ENCODE data around the gene SMG9. TPM values are rescaled to one million over a fixed set of nuclear protein-coding genes. Genes with fewer than 3 reads are reported as not detected.
"Not testable (repeated sequence)": the region's sequence is repeated elsewhere in the genome, so short reads cannot be mapped to it uniquely, and the experiment has no call there.

Gene SMG9
- total RNA-seq, 2 donors from 2014 or later = 22.9 to 45.1 TPM

- no peak for DNase-seq (ENCODE audit: low spot score)
- intact Hi-C loops (cut with DNase I) = no loop called here
- no peaks in the 10 kb centered on the region for H3K36me3 ChIP-seq
- no peak overlapping the region for H3K4me3 ChIP-seq
- H3K9me3 ChIP-seq = no peaks in the 10 kb centered on the region
- H3K27me3 ChIP-seq (replicated peaks; ENCODE audit: insufficient read depth) = no peaks in the 10 kb centered on the region
- H3K4me1 ChIP-seq (replicated peaks) = no peaks in the 10 kb centered on the region
- no peak overlapping the region for H3K27ac ChIP-seq
- TF ChIP-seq POLR2AphosphoS5 (IDR thresholded peaks at IDR 0.05) (no peak), POLR2A (IDR thresholded peaks at IDR 0.05) (no peak)
- 91% methylated on average over 2 of the region's 2 CpGs for WGBS
These were observed 70.9 kb downstream of the SMG9 start for GRCh38 chr19:43683905-43684304.

GRCh38 chr19:43682824-43683661 lies 71.7 kb downstream of the SMG9 start:
- H3K27ac ChIP-seq = no peak overlapping the region
- no peaks in the 10 kb centered on the region for H3K36me3 ChIP-seq
- no peak for DNase-seq (ENCODE audit: low spot score)
- H3K4me3 ChIP-seq = no peak overlapping the region
- no peak for TF ChIP-seq CTCF (IDR thresholded peaks at IDR 0.05)
- TF ChIP-seq POLR2AphosphoS5 (IDR thresholded peaks at IDR 0.05) = no peak
- no peak for TF ChIP-seq POLR2A (IDR thresholded peaks at IDR 0.05)
- WGBS = 46% methylated on average over 11 of the region's 11 CpGs
- H3K4me1 ChIP-seq (replicated peaks) = no peaks in the 10 kb centered on the region
- intact Hi-C loops (cut with DNase I) = no loop called here
- H3K27me3 ChIP-seq (replicated peaks; ENCODE audit: insufficient read depth) = no peaks in the 10 kb centered on the region
- no peaks in the 10 kb centered on the region for H3K9me3 ChIP-seq

- WGBS = 96% methylated on average over 5 of the region's 5 CpGs
- intact Hi-C loops (cut with DNase I); DNase-seq (ENCODE audit: low spot score); H3K9me3 ChIP-seq; H3K36me3 ChIP-seq; H3K4me3 ChIP-seq; H3K4me1 ChIP-seq (replicated peaks); H3K27me3 ChIP-seq (replicated peaks; ENCODE audit: insufficient read depth); H3K27ac ChIP-seq: not testable (repeated sequence)
These were observed 72.5 kb downstream of the SMG9 start for GRCh38 chr19:43682269-43682668.

GRCh38 chr19:43681821-43682220 lies 72.9 kb downstream of the SMG9 start:
- H3K36me3 ChIP-seq = no peaks in the 10 kb centered on the region
- DNase-seq (ENCODE audit: low spot score) = no peak
- no peaks in the 10 kb centered on the region for H3K4me1 ChIP-seq (replicated peaks)
- no peaks in the 10 kb centered on the region for H3K27me3 ChIP-seq (replicated peaks; ENCODE audit: insufficient read depth)
- no peak overlapping the region for H3K4me3 ChIP-seq
- intact Hi-C loops (cut with DNase I) = no loop called here
- 77% methylated on average over 5 of the region's 5 CpGs for WGBS
- no peaks in the 10 kb centered on the region for H3K9me3 ChIP-seq
- TF ChIP-seq POLR2AphosphoS5 (IDR thresholded peaks at IDR 0.05) (no peak), CTCF (IDR thresholded peaks at IDR 0.05) (no peak), POLR2A (IDR thresholded peaks at IDR 0.05) (no peak)
- no peak overlapping the region for H3K27ac ChIP-seq

- Histone ChIP-seq H3K36me3 (no peaks in the 10 kb centered on the region), H3K4me1 (replicated peaks) (no peaks in the 10 kb centered on the region), H3K4me3 (no peak overlapping the region), H3K9me3 (no peaks in the 10 kb centered on the region), H3K27me3 (replicated peaks; ENCODE audit: insufficient read depth) (no peaks in the 10 kb centered on the region), H3K27ac (no peak overlapping the region)
- 93% methylated on average over 11 of the region's 11 CpGs for WGBS
- DNase-seq (ENCODE audit: low spot score) = no peak
- intact Hi-C loops (cut with DNase I) = no loop called here
- TF ChIP-seq POLR2A (IDR thresholded peaks at IDR 0.05) = no peak
These were observed 76.1 kb downstream of the SMG9 start for GRCh38 chr19:43678512-43679261.

Other genes with a start within 250 kb of the SMG9 start
- gene ETHE1, start 227.8 kb downstream of the SMG9 start, total RNA-seq = 100 to 1,000 TPM in 1 of 2 donors, 10 to 100 TPM in 1; 32.8 to 122 TPM
- 1 to 10 TPM in 1 of 2 donors, not detected in 1; 2.0 TPM for gene ZNF575, start 221.8 kb downstream of the SMG9 start, total RNA-seq
- 10 to 100 TPM; 25.8 to 52.5 TPM for gene XRCC1, start 179.4 kb downstream of the SMG9 start, total RNA-seq
- gene PINLYP, start 179.2 kb downstream of the SMG9 start, total RNA-seq = 1 to 10 TPM; 4.8 to 7.8 TPM
- gene IRGQ, start 158.8 kb downstream of the SMG9 start, total RNA-seq = 10 to 100 TPM; 28.3 to 30.4 TPM
- 10 to 100 TPM; 25.1 to 30.6 TPM for gene ZNF576, start 158.4 kb downstream of the SMG9 start, total RNA-seq
- under 1 TPM; 0.28 to 0.59 TPM for gene SRRM5, start 142.9 kb downstream of the SMG9 start, total RNA-seq
- gene ZNF428, start 135.3 kb downstream of the SMG9 start, total RNA-seq = 100 to 1,000 TPM in 1 of 2 donors, 10 to 100 TPM in 1; 51.7 to 108 TPM
- 10 to 100 TPM; 21.1 to 49.4 TPM for gene CADM4, start 115.1 kb downstream of the SMG9 start, total RNA-seq
- gene PLAUR, start 84.8 kb downstream of the SMG9 start, total RNA-seq = 10 to 100 TPM in 1 of 2 donors, 1 to 10 TPM in 1; 6.9 to 40.9 TPM
- gene IRGC, start 38.9 kb downstream of the SMG9 start, total RNA-seq = 10 to 100 TPM in 1 of 2 donors, not detected in 1; 15.7 TPM
- 10 to 100 TPM; 65.1 to 86.1 TPM for gene KCNN4, start 26.0 kb upstream of the SMG9 start, total RNA-seq
- gene LYPD5, start 47.5 kb upstream of the SMG9 start, total RNA-seq = 1 to 10 TPM; 2.7 to 6.2 TPM
- 1 to 10 TPM; 5.8 to 8.9 TPM for gene ZNF283, start 72.4 kb upstream of the SMG9 start, total RNA-seq
- 1 to 10 TPM; 2.6 to 2.7 TPM for gene ZNF404, start 129.0 kb upstream of the SMG9 start, total RNA-seq
- 10 to 100 TPM; 14.5 to 17.0 TPM for gene ZNF45, start 180.3 kb upstream of the SMG9 start, total RNA-seq
- gene ZNF221, start 196.3 kb upstream of the SMG9 start, total RNA-seq = 1 to 10 TPM; 7.6 to 8.0 TPM
- 1 to 10 TPM; 8.0 to 9.9 TPM for gene ZNF155, start 229.2 kb upstream of the SMG9 start, total RNA-seq
- 1 to 10 TPM; 2.6 to 3.5 TPM for gene ZNF230, start 248.0 kb upstream of the SMG9 start, total RNA-seq